ENCODE data around the gene PRKCA.

DNA sequence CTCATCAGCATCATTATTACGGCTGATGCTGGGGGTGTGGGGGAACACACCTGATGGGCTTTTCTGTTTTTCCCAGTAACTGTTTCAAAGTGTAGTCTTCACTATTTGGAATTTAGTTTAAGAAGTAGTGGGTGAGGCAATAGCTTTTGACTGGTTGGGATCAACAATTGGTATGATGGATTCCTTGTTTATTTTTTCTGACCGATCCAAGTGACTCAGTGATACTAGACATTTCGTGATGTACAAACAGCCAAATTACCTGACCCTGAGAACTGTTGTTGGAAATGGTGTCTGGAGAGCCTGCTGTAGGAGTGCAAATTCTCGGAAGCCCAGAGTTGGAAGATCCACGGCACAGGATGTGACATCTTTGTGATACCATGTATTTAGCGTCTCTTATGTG, 204.2 kb downstream of the PRKCA start:
- TF ChIP-seq, protein P1, sequence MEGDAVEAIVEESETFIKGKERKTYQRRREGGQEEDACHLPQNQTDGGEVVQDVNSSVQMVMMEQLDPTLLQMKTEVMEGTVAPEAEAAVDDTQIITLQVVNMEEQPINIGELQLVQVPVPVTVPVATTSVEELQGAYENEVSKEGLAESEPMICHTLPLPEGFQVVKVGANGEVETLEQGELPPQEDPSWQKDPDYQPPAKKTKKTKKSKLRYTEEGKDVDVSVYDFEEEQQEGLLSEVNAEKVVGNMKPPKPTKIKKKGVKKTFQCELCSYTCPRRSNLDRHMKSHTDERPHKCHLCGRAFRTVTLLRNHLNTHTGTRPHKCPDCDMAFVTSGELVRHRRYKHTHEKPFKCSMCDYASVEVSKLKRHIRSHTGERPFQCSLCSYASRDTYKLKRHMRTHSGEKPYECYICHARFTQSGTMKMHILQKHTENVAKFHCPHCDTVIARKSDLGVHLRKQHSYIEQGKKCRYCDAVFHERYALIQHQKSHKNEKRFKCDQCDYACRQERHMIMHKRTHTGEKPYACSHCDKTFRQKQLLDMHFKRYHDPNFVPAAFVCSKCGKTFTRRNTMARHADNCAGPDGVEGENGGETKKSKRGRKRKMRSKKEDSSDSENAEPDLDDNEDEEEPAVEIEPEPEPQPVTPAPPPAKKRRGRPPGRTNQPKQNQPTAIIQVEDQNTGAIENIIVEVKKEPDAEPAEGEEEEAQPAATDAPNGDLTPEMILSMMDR (IDR thresholded peaks at IDR 0.05): no peak
- TF ChIP-seq POLR2A (IDR thresholded peaks at IDR 0.05): no peak
- no peak for TF ChIP-seq EP300 (IDR thresholded peaks at IDR 0.05)
- TF ChIP-seq POLR2AphosphoS5 (IDR thresholded peaks at IDR 0.05): no peak

All from gastroesophageal sphincter (tissue), 3 donors.